Measurements from ENCODE around the gene USP21. TPM values are rescaled to one million over a fixed set of nuclear protein-coding genes. Genes with fewer than 3 reads are reported as not detected.

The USP21 gene
- total and polyA plus RNA-seq, 9 of the 15 experiments (the other 6 are each of a cell fraction or from before 2014, with no cell fraction given), result 4.9 to 52.4 (median 21.6) TPM

- TF ChIP-seq, protein P1, sequence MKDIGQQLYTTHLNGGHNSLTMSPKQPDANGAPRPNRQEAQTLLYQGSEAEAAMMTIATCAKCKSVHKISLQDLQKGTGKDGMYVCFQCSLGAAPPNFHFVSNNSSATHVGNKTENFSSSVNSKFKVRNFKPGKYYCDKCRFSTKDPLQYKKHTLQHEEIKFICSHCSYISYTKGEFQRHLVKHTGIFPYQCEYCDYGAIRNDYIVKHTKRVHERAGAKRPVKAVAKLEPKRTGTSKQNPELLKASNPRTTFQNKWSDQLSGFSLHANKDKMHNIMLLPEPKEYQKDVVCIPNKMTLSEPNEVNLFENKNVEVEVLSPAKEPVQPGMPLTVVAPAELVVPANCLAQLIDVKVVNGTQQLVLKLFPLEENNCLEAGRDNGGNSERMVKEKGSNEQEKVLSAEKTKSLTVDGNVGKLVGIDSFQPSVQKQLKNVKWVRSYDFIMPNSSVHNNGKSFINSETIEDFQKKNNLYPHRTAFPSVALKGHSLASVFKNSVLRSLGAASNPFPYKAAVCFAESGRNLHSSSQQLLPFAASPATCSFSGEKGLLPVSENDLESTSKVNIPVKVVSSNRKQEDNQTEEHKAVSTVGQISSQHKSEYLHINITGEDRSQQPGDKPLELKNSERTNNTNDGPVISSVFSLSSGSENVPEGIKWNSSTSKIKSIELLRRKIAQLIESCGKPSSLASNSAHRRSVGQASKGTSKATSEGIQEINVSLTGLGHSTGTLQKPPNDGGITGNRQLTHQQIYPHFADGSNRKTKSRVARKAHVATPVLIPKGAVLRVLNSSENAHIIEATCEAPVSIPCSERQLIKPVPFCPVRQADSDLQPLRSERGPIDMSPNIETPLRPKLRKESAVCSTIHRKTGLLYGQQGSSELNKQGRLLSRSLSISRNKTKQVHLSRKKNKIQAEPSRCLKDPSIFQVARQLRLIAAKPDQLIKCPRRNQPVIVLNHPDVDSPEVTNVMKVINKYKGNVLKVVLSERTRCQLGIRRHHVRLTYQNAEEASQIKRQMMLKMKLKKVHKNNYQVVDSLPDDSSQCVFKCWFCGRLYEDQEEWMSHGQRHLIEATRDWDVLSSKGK (CRISPR knock-in tag; IDR thresholded peaks at IDR 0.05), result no peak
- no peak for TF ChIP-seq ZNF561 (CRISPR knock-in tag; conservative IDR thresholded peaks at IDR 0.05)
- TF ChIP-seq NCOA4 (IDR thresholded peaks at IDR 0.05; ENCODE audit: partially characterized antibody), result no peak
These were observed 6.7 kb downstream of the USP21 start, which contains the start of gene PPOX (continued) for GRCh38 chr1:161165742-161166668.
